ENCODE data around the gene ZNF559. TPM values are rescaled to one million over a fixed set of nuclear protein-coding genes. Genes with fewer than 3 reads are reported as not detected.

Gene ZNF559
- total and polyA plus RNA-seq, 9 donors = 22.7 to 45.3 (median 27.3) TPM

DNA sequence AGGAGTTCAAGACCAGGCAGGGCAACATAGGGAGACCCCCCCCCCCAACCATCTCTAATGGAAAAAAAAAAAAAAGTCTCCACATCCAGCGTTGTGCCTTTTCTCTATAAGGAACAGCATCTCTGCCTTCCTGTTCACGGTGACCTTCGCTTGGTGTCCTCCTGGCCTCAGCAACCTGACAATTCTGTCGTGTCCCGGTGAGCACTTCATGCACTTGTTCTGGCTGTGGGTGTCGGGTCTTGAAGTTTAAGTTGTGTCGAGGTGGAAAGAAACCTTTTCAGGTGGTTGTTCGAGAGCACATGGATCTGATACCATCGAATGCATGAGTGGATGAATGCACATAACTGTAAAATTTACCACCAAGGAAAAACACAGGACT lies 594 bp downstream of the ZNF559 start:
- H3K4me1 ChIP-seq (ENCODE audit: insufficient read depth) = no peaks in the 10 kb centered on the region
- TF ChIP-seq POLR2A (IDR thresholded peaks at IDR 0.05) (no peak), EP300 (IDR thresholded peaks at IDR 0.05) (no peak), CTCF (IDR thresholded peaks at IDR 0.05) (no peak)
- H3K27ac ChIP-seq = peak overlapping the region; percentile 61 to 77
- peaks cover 0 to 6% of the 10 kb centered on the region in 2 donors for H3K9me3 ChIP-seq
- no peak for DNase-seq
- intact Hi-C loops (cut with DNase I) = loop anchor here in 2 of 4 donors (5.0 to 10.0 kb wide), 2 partner anchors 463 to 490 kb away; partner anchors contain the start of gene FBXL12 (in 1 of the 2)
- no peaks in the 10 kb centered on the region for H3K27me3 ChIP-seq
- no peaks in the 10 kb centered on the region for H3K36me3 ChIP-seq
- H3K4me3 ChIP-seq = peak overlapping the region; percentile 91
- 43 to 55% (median 48%) methylated on average over 9 of the region's 9 CpGs for WGBS, 3 donors

DNA sequence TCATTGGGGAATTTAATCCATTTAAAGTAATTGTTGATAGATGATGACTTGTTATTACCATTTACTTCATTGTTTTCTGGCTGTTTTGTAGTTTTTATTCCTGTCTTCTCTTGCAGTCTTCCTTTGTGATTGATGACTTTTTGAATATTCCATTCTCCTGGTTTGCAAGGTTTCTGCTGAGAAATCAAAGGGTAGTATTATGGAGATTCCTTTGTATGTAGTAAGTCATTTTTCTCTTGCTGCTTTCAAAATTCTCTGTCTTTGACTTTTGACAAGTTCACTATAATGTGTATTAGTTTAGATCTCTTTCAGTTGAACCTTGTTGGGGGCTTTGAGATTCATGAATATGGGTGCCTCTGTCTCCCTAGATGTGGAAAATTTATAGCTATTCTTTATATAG lies 6.0 kb downstream of the ZNF559 start:
- no peak overlapping the region for H3K27ac ChIP-seq
- H3K36me3 ChIP-seq = no peaks in the 10 kb centered on the region
- intact Hi-C loops (cut with DNase I) = loop anchor here in 1 of 4 donors (5.0 to 10.0 kb wide), 2 partner anchors 485 to 1963 kb away; partner anchors contain the start of gene FBXL12
- H3K4me1 ChIP-seq (ENCODE audit: insufficient read depth) = no peaks in the 10 kb centered on the region
- H3K27me3 ChIP-seq = no peaks in the 10 kb centered on the region
- no peak overlapping the region for H3K4me3 ChIP-seq
- no peak for DNase-seq
- H3K9me3 ChIP-seq = peaks cover 3 to 31% of the 10 kb centered on the region in 2 donors
- TF ChIP-seq POLR2A (IDR thresholded peaks at IDR 0.05) = no peak
- TF ChIP-seq CTCF (IDR thresholded peaks at IDR 0.05) = no peak
- TF ChIP-seq EP300 (IDR thresholded peaks at IDR 0.05) = no peak

DNA sequence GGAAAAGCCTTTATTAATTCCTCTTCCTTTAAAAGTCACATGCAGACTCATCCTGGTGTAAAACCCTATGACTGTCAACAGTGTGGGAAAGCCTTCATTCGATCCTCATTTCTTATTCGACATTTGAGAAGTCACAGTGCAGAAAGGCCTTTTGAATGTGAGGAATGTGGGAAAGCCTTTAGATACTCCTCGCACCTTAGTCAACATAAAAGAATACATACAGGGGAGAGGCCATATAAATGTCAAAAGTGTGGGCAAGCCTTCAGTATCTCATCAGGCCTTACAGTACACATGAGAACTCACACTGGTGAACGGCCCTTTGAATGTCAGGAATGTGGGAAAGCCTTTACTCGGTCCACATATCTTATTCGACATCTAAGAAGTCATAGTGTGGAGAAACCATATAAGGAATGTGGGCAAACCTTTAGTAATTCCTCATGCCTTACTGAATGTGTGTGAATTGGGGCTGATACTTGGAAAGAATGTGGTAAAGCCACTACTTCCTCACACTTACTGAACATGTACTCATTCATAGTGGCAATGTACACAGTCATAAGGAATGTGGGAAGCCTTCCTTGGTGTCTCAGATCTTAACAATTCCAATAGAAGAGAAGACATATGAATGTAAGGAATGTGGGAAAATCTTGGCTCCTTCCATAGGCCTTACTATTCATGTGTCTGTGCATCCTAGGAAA lies 18.8 kb downstream of the ZNF559 start:
- intact Hi-C loops (cut with DNase I) = loop anchor here in 1 of 4 donors (10.0 kb wide), 1 partner anchor 48 kb away; no protein-coding TSS in a partner anchor
- H3K36me3 ChIP-seq = peaks cover 4% of the 10 kb centered on the region

DNA sequence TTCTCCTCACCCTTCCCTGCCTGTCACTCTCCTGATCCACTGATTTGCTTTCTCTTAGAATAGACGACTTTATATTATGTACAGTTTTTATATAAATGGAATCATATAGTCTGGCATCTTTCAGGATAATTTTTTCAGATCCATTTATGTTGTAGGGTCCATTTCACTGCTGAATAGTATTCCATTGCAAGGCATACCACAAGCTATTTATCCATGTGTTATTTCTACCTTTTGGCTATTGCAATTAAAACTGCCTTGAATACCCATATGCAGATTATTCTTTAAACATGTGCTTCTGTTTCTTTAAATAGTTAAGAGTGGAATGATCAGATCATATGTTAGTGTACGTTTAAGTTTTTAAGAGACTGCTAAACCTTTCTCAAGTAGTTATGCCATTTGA lies 21.0 kb downstream of the ZNF559 start:
- Histone ChIP-seq H3K9me3 (peaks cover 24 to 65% of the 10 kb centered on the region in 2 donors), H3K4me1 (ENCODE audit: insufficient read depth) (no peaks in the 10 kb centered on the region), H3K27ac (no peak overlapping the region), H3K36me3 (peaks cover 4% of the 10 kb centered on the region), H3K4me3 (no peak overlapping the region), H3K27me3 (no peaks in the 10 kb centered on the region)
- no peak for TF ChIP-seq EP300 (IDR thresholded peaks at IDR 0.05)
- TF ChIP-seq POLR2A (IDR thresholded peaks at IDR 0.05) = no peak
- TF ChIP-seq CTCF (IDR thresholded peaks at IDR 0.05) = no peak
- 95 to 96% (median 96%) methylated on average over 2 of the region's 2 CpGs for WGBS, 3 donors
- no peak for DNase-seq
- intact Hi-C loops (cut with DNase I) = loop anchor here in 1 of 4 donors (10.0 kb wide), 1 partner anchor 50 kb away; no protein-coding TSS in a partner anchor

More for the DNA sequence above, 18.8 kb downstream of the ZNF559 start:
- H3K27ac ChIP-seq = no peak overlapping the region
- H3K27me3 ChIP-seq = no peaks in the 10 kb centered on the region
- DNase-seq = no peak
- no peak for TF ChIP-seq EP300 (IDR thresholded peaks at IDR 0.05)
- no peak for TF ChIP-seq POLR2A (IDR thresholded peaks at IDR 0.05)
- TF ChIP-seq CTCF (IDR thresholded peaks at IDR 0.05) = no peak
- WGBS, 3 donors = 96 to 98% (median 97%) methylated on average over 6 of the region's 6 CpGs
- H3K9me3 ChIP-seq = peaks cover 24 to 69% of the 10 kb centered on the region in 2 donors
- H3K4me3 ChIP-seq = no peak overlapping the region
- no peaks in the 10 kb centered on the region for H3K4me1 ChIP-seq (ENCODE audit: insufficient read depth)

Data from ovary (tissue), 9 donors.